GM21526 (cell line): ENCODE data around the gene GALNT2.

ENCODE experiments used
- ATAC-seq: cut with Tn5 transposase; IDR thresholded peaks from one replicate; pipeline ENCODE4 v1.9.1; 2021; ENCODE audit warnings: moderate library complexity; ENCODE audit not compliant: unreplicated experiment, low FRiP score

Gene GALNT2

DNA sequence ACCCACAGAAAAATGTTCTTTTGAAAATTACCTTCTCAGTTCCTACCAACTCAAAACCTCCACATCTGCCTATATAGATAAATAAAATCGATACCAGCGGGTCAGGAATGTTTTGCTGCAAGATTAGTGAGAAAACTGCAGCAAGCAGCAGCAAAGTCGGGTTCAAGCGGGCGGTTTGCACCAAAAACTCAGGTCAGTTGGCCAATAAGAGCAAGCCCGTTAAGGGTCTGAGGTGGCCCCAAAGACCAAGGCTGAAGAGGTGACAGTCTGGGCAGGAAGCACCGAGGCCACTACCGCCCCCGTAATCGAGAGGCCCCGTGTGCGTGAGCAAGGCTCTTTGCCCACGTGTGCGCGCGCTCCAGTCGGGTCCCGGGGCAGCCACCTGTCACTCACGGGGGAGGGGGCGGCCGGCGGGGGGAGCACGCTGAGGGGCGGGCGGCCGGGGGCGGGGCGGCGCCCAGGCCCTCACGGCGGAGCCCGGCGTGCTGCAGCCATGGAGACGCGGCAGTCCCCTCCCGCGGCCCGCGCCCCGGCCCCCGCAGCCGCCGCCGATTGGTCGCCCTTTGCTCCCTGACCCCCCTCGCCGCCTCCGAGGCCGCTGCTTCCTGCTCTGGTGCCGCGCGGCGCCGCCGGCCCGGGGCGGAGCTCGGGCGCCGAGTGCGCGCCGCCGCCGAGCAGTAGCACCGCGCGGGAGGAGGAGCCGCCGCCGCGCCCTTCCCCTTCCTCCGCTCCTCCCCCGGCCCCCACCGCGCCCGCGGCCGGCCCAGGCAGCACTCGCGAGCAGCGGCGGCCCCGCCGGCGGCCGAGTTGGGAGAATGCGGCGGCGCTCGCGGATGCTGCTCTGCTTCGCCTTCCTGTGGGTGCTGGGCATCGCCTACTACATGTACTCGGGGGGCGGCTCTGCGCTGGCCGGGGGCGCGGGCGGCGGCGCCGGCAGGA is at the start of gene GALNT2:
Gene GALNT2, plus strand, starts transcription at position 773 of the 939 bp plus-strand sequence. Its CDS starts 43 bp downstream, at position 816.
- peak; percentile 89 for ATAC-seq

GRCh38 chr1:230020451-230020850 is 46.6 kb upstream of the GALNT2 start:
- ATAC-seq: no peak

DNA sequence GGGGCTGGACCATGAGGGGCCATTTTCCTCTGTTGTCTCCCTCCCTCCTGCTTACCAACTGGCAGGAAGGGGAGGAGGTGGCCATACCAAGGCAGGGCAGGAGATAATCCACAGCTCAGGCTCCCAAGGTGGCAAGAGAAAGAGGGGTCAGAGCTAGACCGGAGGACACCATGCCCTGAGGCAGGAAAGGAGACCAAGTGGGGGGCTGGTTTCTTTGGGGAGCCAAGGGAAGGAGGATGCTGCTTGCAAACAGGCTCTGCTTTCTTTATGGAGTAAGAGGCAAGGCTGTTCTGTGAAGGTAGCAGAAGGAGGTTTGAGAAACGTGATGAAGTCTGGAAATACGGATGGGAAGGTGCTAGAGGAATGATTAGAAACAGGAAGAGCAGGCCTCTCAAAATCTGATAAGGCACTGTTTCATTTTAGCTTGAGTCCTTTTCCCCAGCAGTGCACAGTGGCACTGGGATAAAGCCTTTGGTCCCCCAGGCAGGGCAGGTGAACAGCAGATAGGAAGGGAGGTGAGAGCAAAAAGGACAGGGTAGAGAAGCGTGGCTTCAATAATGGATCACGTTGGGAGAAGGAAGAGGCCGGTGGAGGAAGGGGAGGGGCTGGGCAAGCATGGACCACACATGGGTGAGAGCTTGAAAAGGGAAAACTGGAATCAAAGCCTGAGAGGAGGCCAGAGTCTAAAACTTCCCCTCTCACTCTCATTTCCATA is 44.2 kb upstream of the GALNT2 start:
- ATAC-seq: no peak

GRCh38 chr1:230025686-230026085 is 41.4 kb upstream of the GALNT2 start:
- ATAC-seq: no peak

GRCh38 chr1:230026139-230026538 is 40.9 kb upstream of the GALNT2 start:
- no peak for ATAC-seq

DNA sequence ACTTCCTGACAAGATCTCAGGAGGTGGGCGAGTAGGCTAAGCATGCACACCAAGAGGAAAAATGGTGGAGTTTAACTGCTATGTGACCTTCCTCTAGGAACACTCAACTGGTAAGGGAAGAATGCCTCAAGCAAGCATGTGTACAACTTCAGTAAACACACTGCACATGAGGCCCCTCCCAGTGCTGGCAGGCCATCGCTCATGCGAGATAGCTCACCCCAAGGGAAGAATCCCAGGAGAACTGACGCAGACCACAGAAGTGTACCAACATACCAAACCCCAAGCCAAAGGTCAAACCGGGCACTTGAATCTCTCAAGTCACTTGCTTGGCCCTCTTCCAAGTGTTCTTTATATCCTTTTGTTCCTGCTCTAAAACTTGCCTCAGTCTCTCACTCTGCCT is 40.5 kb upstream of the GALNT2 start:
- ATAC-seq: no peak

GRCh38 chr1:230028602-230029223 is 38.3 kb upstream of the GALNT2 start:
- no peak for ATAC-seq

- no peak for ATAC-seq
Observed at GRCh38 chr1:230029244-230029941, 37.6 kb upstream of the GALNT2 start.

DNA sequence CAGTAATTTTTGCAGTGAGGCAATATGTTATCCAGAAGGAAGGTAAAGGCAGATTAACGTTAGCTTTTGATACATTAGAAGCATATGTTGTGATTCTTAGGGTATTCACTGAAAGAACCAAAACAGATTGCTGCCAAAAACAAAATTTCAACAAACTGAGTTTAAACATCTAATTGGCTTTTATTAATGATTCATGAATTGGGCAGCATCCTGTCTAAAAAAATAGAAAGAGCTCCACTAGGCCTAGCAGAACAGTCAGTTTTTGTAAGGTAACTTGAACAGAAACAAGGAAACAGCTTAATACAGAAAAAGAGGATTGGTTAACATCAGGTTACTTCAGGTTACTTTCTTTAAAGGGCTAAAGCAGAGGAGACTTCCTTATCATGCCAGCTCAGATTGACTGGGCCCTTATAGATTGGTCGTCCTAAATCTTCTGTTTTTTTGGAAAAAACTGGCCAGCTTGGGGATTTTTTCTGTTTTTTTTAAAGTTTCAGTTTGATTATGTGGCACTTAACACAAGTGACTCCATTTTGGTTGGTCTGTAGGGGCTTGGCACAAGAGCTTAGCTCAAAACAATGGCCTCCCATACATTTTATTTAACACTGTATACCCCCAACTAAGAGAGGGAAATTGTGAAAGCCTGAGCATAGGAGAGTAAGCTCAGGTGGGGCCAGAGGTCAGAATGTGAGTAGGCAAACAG is 36.8 kb upstream of the GALNT2 start:
- no peak for ATAC-seq

DNA sequence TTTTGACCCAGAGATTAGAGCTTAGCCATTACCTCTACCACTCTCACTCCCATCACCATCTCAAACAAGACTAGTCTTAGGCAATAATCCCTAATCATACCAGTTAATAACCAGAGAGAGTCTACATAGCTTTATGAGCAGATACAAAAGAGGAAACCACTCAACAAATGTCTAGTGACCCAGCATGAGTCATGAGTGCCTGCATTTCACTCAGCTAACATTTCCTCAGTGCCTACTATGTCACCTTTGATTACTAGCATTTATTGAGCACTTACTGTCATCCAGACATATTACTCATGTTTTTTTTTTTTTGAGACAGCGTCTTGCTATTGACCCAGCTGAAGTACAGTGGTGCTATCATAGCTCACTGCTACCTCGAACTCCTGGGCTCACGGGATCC is 35.9 kb upstream of the GALNT2 start:
- ATAC-seq: no peak

DNA sequence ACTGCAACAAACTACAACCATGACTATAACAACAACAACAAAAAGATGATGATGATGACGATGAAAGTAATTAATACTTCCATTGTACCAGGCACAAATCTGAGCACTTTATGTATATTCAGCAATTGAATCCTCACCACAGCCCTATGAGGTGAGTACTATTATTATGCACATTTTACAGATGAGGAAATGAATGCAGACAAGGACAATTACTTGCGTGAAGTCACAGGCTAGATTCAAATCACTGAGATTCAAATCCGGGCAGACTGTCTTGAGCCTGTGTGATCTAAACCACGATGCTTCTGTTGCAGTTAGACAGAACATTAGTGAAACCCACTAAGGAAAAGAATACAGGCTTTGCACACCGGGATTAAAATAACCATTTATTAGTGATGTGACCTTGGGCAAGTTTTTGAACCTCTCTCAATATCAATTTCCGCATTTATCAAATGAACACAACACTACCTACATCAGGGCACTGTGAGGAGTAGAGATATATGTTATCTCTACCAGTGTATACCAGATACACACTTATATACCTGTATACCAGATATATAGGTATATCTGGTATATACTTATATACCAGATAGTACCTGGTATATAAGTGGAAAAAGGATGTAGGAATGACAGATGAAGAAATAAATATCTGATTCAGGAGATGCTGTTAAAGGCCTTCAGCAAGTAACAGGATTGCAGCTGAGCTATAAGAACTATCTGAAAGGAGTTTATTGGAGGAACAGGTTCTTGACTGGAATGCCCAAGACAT is 34.3 kb upstream of the GALNT2 start:
- ATAC-seq: no peak

GRCh38 chr1:230037261-230037660 is 29.8 kb upstream of the GALNT2 start:
- ATAC-seq: no peak

DNA sequence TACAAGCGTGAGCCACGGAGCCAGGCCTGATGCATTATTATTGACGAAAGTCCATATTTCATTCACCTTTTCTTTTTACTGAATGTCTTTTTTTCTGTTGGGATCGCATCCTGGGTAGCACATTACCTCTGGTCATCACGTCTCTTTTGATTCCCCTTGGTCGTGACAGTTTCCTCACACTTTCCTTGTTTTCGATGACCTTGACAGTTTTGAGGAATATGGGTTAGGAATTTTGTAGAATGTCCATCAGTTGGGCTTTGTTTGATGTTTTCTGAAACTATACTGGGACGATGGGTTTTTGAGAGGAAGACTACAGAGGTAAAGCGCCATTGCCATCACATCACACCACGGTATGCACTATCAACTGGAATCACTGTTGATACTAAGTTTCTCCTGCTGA is 26.6 kb upstream of the GALNT2 start:
- no peak for ATAC-seq

DNA sequence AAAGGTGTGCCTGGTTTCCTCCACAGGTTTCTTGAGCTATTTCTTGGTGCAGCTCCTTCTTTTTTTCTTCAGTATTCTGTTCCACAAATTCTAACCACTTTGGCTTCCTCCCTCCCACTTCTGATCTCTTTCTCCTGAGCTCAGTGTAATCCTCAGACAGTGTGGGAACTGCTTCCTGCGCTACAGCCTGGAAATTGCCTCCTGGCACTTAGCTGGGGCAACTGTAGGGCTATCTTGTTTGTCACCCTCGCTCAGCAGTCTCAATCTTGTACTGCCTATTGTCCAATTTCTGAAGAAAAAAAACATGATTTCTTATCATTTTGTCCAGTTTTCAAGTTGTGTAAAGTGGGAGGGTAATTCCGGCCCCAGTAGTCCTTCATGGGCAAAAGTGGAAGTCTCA is 24.0 kb upstream of the GALNT2 start:
- no peak for ATAC-seq

GRCh38 chr1:230044729-230045128 is 22.3 kb upstream of the GALNT2 start:
- no peak for ATAC-seq

- no peak for ATAC-seq
Observed at GRCh38 chr1:230047114-230047865, 19.7 kb upstream of the GALNT2 start.

- ATAC-seq: no peak
Observed at GRCh38 chr1:230048322-230048721, 18.7 kb upstream of the GALNT2 start.

DNA sequence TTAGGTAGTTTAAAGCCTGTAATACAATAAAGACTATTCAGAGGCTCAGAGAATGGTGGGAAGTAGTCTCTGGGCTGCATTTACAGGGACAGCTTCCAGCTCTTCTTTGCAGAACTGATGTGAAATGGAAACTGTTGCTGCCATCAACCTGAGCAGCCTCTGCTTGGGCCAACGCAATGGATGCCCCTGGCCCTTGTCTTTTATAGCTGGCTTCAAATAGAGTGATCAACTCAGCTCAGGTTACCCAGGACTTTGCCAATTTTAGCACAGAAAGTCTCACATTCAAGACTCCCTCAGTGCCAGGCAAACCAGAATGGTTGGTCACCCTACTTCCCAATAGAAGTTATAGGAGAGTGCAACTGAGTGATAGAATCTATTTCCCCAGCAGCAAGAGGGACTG is 18.1 kb upstream of the GALNT2 start:
- no peak for ATAC-seq

DNA sequence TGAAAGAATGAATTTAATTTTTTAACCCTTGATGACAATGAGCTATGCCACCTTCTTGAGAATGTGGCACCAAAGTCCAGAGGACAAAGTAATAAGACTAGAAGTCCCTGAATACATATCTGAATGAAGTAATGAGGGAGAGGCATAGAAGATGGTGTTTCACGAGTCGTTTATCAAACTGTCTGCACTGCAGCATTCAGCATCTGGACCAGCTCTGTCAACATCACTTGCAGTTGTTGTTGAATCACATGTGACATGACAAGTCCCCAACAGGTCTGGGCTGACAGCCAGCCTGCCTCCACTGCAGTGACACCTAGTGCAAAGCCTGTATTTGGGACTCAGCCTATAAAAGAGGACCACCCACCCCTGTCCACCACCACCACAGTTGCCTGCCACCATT is 17.3 kb upstream of the GALNT2 start:
- no peak for ATAC-seq
